Activated T-cell treated with anti-CD3 and anti-CD28 coated beads for 1 hour (primary cell): ENCODE measurements around the gene TMEM223.
"Not testable (repeated sequence)": the region's sequence is repeated elsewhere in the genome, so short reads cannot be mapped to it uniquely, and the experiment has no call there.

ENCODE experiments used
- DNase-seq: peaks from one replicate; pipeline ENCODE4 v3.0.0-alpha.2; 2020; ENCODE audit warnings: low read depth

The TMEM223 gene, protein sequence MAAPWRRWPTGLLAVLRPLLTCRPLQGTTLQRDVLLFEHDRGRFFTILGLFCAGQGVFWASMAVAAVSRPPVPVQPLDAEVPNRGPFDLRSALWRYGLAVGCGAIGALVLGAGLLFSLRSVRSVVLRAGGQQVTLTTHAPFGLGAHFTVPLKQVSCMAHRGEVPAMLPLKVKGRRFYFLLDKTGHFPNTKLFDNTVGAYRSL

DNA sequence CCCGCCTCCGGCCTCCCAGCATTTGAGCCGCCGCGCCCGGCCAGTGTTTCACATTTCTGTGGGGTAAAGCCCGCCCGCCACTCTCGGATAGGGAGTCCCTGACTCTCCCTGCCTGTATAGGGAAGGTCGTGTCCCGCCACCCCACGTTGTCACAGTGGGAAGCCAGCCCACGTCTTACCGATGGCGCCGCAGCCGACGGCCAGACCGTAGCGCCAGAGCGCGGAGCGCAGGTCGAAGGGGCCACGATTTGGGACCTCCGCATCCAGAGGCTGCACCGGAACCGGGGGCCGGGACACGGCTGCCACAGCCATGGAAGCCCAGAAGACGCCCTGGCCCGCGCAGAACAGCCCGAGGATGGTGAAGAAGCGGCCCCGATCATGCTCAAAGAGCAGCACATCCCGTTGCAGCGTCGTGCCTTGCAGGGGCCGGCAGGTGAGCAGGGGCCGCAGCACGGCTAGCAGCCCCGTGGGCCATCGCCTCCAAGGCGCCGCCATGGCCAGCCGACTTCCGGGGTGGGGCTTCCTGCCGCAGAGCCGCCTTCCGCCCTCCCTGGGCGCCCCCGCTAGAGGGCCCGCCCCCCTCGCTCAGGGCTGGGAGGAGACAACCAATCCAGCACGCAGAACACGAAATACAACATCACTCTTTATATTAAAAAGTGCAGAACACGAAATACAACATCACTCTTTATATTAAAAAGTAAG is at the start of gene TMEM223:
Gene TMEM223, minus strand, starts transcription at position 506 of the 701 bp plus-strand sequence. Its CDS starts 12 bp downstream, at position 494.
- DNase-seq = peak; percentile 86

DNA sequence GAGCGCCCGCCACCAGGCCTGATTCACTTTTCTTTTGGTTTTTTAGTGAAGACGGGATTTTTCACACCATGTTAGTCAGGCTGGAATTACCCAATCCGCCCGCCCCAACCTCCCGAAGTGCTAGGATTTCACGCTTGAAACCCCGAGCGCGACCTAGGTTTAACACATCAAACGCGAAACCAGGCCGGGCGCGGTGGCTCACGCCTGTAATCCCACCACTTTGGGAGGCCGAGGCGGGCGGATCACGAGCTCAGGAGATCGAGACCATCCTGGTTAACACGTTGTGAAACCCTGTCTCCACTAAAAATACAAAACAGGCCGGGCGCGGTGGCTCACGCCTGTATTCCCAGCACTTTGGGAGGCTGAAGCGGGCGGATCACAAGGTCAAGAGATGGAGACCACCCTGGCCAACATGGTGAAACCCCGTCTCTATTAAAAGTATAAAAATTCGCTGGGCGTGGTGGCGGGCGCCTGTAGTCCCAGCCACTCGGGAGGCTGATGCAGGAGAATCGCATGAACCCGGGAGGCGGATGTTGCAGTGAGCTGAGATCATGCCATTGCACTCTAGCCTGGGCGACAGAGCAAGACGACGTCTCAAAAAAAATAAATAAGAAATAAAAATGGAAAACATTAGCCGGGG is 49.0 kb upstream of the TMEM223 start:
- DNase-seq = peak; percentile 56

DNA sequence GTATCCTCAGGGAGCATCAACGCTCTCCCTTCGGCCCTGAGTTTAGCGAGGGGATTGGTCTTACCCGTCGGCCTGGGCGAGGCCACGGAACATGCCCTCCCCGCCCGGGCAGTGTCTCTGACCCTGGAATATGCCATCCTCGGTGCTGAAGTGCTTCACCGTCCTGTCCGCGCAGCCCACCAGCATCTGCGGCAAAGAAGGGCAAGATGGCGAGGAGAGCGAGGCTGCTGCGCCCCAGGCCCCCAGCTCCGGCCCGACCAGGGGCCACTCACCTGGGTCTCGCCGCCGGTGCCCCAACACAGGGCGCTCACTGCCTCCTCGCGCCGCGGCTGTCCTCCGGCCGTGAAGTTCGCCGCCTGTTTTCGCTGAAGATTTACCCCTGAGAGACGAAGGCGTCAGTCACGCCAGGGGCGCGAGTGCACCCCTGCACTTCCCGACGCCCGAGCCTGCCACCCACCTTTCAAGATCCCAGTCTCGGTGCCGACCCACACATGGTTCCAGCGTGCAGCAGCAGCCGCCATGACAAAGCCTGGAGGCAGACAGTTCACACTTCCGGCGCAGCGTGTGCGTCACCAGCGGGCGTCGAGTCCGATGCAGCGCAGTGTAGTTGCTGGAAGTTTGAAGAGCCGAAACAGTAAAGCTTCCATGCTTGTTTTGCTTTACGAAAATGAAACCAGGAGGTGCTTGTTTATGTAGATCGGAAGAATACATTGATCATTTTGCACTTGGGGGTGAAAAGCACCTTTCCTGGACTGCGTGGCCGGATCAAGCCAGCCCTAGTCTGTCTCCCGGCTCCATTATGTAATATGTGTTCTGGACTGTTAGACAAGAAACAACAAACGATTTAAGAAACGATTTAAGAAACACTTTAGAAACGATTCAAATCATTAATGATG is 47.5 kb upstream of the TMEM223 start, which contains the start of gene WDR74:
Gene WDR74, minus strand, starts transcription at position 541 of the 896 bp plus-strand sequence. Its CDS starts 20 bp downstream, at position 521.
- DNase-seq = peak; percentile 86

DNA sequence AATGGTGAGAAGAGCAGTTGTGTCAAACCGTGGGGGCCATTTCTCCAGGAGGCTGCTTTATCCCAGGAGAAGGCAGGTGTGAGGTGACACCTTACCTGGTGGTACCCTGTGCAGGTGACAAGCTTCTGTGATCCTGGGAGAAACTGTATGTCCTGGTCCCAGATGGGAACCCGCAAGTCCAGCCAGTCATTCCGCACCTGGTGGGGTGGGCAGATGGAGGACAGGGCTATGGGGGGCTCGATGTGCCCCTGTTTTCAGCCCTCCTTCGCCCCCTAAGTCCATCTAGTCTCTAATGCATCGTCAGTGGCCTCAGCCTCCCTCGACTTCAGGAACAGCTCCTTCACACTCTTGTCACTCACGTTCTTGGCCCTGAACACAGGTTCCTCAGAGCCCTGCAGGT is 43.5 kb upstream of the TMEM223 start:
- DNase-seq = no peak

DNA sequence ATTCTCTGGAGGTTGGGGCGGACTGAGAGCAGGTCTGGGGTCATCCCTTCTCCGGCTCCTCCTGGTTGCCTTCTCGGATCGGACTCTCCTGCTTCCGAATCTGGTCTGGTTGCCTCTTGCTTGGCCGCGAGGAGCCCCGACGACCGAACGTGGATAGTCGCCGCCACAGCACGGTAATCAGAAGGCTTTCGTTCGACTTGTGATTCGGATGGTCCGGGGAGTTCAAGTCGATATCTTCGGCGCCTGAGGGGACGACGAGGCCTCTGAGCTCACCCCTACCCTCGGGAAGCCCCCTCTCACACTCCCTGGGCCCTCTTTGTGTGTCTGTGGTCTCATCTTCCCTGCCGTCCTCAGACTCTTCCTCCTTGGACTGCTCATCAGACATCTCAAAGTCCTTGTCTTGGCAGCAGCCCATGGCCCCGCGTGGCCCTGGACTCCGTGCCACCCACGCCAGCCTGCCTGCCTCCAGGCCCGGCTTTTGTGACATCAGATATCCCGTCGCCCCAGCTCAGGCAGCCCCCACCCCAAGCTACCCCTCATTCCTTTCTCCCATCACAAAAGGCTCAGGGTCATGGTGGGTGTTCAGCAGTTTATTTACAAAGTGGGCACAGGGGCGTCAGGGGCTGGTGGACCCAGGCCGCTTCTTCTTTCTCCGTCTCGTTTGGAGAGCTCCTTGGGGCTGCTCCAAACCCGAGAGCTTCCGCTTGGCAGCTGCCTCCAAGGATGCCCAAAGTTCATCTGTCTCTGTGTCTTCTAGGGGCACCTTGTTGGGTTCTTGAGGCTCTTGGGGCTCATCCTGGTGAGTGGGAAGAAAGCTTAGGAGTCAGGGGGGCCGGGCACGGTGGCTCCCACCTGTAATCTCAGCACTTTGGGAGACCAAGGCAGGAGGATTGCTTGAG is 40.8 kb upstream of the TMEM223 start, which contains the start of gene TEX54:
Gene TEX54, minus strand, starts transcription at position 506 of the 899 bp plus-strand sequence.
- no peak for DNase-seq

DNA sequence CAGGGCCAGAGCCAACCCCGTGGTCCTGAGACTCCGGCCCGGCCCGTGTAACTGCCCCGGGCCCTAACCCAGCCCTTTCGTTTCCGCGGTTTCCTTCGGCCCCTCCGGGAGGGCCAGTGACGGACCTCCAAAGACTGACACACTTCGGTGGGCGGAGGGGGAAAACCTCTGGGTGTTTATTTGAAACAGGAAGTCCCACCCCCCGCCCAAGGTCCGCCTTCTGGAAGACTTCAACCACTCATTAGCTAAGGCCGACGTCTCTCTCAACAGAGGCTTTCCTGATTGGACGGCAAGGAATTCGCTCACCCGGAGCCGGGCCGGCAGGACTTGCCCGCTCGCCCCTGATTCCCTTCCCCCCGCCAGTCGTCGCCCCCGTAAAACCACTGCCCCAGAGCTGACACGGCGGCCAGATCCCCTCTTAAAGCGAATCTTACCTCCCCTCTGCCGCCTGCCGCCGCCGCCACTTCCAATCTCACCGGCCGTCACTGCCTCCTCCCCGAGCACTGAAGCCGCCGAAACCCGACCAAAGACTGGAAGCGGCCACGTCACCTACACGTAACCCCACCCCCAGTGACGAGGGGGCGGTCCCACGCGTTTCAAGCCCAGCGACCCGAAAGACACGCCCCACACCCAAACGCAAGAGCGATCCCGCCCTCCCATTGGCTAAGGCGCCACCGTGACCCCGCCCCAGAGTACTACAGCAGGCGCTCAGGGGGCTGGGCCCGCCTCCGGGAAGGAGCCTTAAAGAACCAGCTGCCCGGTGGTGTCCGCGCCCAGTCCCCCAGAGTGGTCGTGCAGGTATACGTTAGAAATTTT is 39.9 kb upstream of the TMEM223 start, which contains the start of gene STX5:
Gene STX5, minus strand, starts transcription at position 532 of the 816 bp plus-strand sequence. CDS start 808 bp downstream, outside the sequence.
- DNase-seq = peak; percentile 99

DNA sequence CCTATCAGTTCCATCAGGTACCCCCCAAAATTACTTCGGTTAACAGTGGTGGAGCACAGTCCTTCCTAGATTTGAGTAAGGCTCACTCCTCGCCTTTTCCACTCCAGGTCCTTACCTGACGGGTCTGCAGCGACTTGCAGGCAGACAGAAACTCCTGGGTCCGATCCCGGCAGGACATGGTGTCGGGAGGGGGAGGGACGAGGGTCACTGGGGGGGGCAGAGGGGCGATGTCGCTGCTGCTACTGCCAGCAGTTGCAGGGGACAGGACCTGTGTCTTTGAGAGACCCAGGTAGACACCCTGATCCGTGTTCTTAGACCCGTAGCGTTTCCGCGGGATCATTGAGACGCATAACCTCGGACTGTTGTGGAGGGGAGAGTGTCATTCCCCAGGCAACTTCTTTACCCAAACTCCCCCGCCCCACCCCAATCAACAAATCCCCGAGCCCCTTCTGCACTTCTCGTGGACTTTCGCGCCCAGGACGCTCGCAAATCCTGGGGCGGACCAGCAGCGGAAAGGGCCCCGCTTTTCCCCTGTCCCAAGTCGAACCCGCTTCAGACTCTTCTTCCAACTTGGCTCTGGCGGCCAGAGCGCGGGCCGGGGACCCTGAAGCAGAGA is 39.2 kb upstream of the TMEM223 start:
- DNase-seq = no peak

DNA sequence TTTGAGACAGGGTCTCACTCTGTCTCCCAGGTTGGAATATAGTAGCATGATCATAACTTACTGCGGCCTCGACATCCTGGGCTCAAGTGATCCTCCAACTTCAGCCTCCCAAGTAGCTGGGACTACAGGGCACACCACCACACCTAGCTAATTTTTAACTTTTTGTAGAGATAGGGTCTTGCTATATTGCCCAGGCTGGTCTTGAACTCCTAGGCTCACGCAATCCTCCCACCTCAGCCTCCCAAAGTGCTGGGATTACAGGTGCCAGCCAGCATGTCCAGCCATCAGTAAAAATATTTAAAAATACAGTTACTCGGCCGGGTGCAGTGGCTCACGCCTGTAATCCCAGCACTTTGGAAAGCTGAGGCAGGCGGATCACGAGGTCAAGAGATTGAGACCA is 36.3 kb upstream of the TMEM223 start:
- DNase-seq = not testable (repeated sequence)

DNA sequence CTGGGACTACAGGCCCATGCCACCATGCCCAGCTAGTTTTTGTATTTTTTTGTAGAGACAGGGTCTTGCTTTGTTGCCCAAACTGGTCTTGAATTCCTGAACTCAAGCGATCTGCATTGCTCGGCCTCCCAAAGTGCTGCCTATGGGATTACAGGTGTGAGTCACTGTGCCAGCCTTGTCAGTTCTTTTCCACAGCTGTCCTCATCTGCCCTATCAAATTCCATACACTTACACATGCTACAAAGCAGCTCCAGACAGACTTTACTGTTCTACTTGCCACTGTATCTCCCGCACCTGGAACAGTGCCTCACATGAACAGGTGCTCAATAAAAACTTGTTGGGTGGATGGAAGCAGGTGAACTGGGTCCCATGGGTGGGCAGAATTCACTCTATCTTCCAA is 31.9 kb upstream of the TMEM223 start:
- DNase-seq = no peak

DNA sequence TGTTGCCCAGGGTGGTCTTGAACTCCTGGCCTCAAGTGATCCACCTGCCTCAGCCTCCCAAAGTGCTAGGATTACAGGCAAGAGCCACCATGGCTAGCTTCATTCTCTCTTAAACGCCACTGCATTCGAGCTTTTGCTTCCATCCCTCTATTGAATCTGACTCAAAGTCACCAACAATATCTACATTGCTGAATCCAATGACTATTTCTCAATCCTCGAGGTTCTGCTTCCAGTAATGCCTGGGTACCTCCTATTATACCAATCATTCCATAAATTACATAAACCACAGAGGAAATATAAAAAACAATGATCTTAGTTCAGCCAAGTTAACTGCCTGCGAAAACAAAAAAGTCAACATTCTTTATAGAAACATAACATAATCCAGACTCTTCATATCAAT is 25.3 kb upstream of the TMEM223 start:
- no peak for DNase-seq

DNA sequence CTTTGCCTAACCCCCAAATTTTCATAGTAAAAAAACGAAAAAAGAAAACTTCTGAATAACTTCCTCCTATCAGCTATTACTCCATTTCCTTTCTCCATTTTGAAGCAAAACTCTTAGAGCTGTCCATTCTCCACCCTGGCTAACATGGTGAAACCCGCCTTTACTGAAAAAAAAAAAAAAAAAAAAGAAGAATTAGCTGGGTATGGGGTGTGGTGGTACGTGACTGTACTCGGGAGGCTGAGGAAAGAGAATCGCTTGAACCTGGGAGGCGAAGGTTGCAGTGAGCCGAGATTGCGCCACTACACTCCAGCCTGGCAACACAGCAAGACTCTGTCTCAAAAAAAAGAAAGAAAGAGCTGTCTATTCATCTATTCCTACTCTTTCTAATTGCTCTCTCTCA is 24.8 kb upstream of the TMEM223 start:
- no peak for DNase-seq

DNA sequence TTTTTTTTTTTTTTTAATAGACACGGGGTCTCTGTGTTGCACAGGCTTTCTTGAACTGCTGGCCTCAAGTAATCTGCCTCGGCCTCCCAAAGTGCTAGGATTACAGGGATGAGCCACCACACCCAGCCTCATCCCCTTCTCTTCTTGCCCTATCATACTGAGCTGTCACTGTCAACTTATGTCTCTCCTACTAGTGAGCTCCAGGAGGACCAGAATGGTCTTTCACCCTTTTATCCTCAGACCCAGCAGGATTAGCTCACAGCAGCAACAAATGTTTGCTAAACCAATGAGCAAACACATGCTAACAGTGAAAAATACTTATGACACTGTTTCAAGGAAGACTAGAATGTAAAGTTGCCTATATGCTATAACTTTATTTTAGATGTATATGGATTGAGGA is 19.9 kb upstream of the TMEM223 start:
- DNase-seq = no peak

DNA sequence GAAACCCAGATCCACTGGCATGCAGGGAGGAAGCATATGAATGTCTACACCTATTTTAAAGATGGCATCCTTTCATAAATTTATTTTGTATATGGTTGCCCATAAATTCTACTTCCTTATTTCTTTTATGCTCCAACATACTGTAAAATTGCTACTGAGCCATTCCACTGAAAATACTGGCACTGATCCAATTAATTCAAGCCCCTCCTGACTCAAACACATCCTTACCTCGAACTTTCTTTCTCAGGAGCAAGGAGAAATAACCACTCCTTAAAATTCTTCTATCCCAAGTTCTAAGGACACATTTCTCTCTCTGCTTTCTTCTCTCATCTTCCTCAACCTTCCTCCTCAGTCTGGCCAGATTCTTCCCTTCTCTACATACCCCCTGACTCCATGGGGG is 18.9 kb upstream of the TMEM223 start:
- DNase-seq = no peak

DNA sequence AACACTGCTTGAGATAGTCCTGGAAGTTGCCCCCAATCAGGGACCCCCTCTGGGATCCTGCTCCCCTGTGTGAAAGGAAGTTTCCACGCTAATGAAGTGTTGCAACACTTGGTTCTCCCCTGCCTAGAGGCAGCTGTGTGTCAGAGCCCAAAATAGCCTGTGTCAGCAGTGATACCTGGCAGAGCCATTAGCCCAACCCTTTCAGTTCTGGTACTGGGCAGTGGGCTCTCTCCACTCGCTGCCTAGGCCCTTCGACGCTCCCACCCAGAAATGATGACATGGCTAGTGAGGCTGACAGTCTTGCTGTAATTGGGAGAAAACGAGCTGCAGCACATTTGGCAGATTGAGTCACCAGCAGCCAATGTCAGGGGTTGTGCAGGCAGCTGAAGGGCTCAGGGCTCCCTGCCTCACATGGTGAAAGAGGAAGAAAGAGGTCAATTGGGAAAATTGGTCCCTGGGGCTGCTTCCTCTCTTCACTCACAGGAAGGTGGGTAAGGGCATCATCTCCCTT is 14.9 kb upstream of the TMEM223 start:
- no peak for DNase-seq

DNA sequence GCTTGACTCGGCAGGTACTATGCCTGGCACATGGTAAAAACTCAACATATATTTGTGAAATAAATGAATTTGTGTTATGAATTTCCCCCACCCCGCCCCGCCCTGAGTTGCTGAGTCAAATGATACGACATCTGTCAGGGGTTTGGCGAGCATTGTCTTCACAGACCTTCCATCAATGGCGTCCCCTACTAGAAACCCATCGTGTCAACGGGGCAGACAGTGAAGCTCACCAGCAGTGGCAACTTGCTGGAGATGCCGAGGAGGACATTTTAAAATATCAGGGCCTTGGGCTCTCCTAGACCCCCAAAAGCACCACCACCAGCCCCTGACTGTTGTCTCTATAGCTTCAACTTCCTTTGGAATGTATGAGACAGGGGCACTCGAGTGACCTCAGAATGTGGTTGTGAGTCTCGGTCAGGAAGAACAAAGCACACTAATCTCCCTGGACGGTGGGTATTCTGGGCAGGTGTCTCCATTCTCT is 14.2 kb upstream of the TMEM223 start:
- DNase-seq = no peak

DNA sequence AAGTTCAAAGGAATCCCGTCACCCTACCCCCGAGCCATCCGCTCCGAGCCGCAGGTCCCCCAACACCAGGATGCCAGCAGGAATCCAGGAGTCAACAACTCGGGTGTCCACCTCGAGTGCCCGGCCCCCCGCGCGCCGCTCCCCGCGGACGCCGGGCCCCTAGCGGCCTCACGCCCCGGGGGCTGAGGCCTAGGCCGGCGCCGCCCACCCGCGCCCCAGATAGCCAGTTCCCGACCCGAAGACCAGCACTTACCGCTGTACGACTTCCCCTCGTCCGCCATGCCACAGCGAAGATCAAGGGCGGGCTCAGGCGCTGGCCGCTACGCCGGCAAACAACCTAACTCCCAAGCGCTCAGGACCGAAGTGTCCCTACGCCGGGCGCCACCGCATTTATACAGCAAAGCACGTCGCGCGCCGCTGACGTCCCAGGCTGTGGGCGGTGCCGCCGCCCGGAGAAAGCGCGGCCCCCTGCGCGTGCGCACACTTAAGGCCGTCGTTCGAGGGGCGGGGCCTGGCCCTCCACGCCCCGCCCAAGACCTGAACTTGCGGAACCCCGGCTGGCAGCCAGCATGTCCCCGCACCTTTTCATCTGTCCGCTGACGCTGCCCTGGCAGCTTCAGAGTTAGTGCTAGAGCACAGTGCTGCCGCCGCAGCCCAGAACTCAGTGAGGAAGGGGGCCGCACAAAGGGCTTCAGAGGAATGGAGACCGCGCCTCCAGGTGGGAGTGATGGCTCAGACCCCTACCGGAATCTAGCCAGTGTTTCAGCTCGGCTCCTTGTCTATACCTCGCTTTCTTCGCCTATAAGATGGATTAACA is 13.5 kb upstream of the TMEM223 start, which contains the start of gene NXF1:
Gene NXF1, minus strand, starts transcription at position 365 of the 817 bp plus-strand sequence. Its CDS starts 84 bp downstream, at position 281.
- DNase-seq = peak; percentile 96

DNA sequence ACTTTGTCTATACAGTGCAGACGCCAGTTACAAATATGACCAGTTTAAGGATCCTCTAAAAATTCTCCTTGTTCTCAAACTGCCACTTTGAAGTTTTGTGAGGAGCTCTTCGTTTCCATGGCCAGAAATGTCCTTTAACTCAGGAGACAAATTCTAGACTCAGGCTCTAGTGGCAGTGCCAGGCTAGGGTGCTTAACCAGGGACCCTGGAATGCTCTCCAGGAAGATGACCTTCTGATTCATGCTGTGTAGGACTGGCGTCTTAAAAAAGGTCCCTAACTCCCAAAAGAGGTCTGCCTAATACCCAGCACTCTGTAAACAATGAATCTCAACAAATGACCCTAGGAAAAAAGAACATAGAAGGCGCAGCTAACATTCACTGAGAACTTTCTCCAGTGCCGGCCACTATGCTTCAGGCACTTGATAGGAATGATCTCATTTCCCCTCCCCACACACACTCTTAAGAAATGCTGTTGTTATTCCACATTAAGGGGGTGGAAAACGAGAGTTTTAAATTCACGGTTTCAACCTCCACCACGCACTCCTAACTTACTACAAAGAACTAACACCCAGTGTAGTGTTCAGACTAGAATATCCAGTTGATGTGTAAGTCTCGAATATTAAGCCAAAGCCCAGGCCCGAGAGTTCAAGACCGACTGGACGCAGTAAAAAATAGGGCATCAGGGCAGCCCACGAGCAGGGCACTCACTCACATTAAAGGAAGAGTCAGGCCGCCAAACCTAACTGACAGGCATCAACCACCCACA is 12.7 kb upstream of the TMEM223 start:
- no peak for DNase-seq
